Epithelial cell of esophagus (primary cell): Measurements from ENCODE around the gene RTCA.
"Not testable (repeated sequence)": the region's sequence is repeated elsewhere in the genome, so short reads cannot be mapped to it uniquely, and the experiment has no call there.

ENCODE experiments used
- DNase-seq: peaks from one replicate; pipeline ENCODE4 v3.0.0; 2010; ENCODE audit warnings: low read depth
- H3K4me3 ChIP-seq: 2 replicates; pipeline ENCODE4 v1.5.1; 2011; ENCODE audit warnings: mild to moderate bottlenecking, low read length, control low read depth
- TF ChIP-seq, protein P1 (sequence below): IDR thresholded peaks from 2 replicates; pipeline ENCODE4 v1.5.1; 2011; ENCODE audit warnings: low read depth, mild to moderate bottlenecking, low read length, control low read depth, inconsistent platforms; ENCODE audit not compliant: insufficient read depth; ENCODE audit errors: missing control alignments

Gene RTCA

DNA sequence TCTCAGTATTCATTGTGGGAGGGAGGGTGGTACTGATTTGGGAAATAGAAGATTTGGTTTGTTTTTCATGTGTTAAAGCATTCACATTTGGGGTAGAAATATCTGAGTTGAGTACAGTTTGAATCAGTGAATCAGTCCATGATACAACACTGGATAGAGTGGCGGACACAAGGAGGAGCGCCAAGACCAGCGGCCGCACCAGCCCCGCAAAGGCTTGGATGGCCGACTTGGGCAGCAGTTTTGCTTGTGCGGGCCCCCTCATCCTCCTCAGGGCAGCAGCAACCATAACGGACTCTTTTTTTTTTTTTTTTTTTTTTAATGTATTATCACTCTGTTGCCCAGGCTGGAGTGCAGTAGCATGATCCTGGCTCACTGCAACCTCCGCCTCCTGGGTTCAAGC lies 66.3 kb downstream of the RTCA start:
- no peak for DNase-seq

GRCh38 chr1:100335436-100335835 lies 69.4 kb downstream of the RTCA start:
- TF ChIP-seq, protein P1, sequence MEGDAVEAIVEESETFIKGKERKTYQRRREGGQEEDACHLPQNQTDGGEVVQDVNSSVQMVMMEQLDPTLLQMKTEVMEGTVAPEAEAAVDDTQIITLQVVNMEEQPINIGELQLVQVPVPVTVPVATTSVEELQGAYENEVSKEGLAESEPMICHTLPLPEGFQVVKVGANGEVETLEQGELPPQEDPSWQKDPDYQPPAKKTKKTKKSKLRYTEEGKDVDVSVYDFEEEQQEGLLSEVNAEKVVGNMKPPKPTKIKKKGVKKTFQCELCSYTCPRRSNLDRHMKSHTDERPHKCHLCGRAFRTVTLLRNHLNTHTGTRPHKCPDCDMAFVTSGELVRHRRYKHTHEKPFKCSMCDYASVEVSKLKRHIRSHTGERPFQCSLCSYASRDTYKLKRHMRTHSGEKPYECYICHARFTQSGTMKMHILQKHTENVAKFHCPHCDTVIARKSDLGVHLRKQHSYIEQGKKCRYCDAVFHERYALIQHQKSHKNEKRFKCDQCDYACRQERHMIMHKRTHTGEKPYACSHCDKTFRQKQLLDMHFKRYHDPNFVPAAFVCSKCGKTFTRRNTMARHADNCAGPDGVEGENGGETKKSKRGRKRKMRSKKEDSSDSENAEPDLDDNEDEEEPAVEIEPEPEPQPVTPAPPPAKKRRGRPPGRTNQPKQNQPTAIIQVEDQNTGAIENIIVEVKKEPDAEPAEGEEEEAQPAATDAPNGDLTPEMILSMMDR, result no peak
- DNase-seq, result no peak
- H3K4me3 ChIP-seq, result no peak overlapping the region

More for the DNA sequence above, 66.3 kb downstream of the RTCA start:
- TF ChIP-seq, protein P1, result no peak
- H3K4me3 ChIP-seq, result no peak overlapping the region

DNA sequence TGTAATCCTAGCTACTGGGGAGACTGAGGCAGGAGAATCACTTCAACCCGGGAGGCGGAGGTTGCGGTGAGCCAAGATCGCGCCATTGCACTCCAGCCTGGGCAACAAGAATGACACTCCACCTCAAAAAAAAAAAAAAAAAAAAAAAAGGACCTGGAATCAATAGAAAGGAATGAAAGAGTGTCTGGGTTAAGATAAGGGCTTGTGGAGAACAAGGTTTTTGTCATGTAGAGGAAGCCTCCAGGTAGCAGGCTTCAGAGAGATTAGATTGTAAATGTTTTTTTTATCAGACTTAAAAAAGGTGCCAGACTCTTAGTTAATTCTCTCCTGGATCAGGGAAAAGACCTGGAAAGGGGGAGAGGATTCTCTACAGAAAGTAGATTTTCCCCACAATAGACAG lies 71.9 kb downstream of the RTCA start:
- not testable (repeated sequence) for H3K4me3 ChIP-seq, DNase-seq

DNA sequence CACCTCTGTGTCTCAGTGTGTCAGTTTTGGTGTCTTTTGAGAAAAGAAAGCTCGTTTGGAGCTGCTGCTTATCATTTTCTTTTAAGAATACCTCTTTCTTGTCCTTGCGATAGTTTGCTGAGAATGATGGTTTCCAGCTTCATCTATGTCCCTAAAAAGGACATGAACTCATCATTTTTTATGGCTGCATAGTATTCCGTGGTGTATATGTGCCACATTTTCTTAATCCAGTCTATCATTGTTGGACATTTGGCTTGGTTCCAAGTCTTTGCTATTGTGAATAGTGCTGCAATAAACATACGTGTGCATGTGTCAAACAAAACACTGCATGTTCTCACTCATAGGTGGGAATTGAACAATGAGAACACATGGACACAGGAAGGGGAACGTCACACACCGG lies 73.7 kb downstream of the RTCA start:
- DNase-seq, H3K4me3 ChIP-seq: not testable (repeated sequence)

DNA sequence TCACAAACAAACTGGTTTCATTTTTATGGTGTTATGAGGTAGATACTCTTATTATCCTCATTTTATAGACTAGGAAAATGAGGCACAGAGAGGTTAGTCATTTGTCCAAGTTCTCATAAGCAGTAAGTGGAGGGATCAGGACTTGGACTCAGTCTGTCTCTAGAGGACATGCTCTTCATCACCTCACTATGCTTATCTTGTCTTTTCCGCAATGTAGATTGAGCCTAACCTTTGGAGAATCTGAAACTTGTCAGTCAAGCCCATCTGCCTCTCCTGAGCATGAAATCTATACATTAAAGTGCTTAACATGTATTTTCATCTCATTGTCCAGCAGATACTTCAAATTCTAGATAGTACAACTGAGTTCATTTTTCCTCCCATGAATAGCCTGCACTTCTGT lies 74.5 kb downstream of the RTCA start:
- no peak for DNase-seq
- H3K4me3 ChIP-seq, result no peak overlapping the region
- TF ChIP-seq, protein P1, result no peak

DNA sequence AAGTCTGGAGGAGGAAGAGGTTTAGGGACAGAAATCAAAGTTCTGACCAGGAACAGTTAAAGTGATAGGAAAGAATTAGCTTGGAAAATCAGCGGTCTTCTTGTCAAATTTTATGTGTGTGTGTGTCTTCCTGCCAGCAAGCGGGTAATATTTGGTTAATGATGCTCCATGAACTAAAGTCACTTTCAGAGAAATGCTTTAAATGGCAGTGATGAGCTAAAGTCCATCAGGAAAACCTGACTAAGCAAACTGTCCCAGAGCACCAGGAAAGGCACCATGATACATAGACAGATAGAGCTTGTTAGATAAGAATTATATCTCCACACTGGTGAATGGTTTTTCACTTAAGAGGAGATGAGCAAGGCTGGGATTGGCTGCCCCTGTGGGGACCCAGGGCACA lies 76.3 kb downstream of the RTCA start:
- TF ChIP-seq, protein P1, result no peak
- DNase-seq, result no peak
- no peak overlapping the region for H3K4me3 ChIP-seq
